GM18519 (cell line): Measurements from ENCODE around the gene KAT2B.
"Not testable (repeated sequence)": the region's sequence is repeated elsewhere in the genome, so short reads cannot be mapped to it uniquely, and the experiment has no call there.

ENCODE experiments used
- ATAC-seq: cut with Tn5 transposase; IDR thresholded peaks from one replicate; pipeline ENCODE4 v1.9.1; 2021; ENCODE audit warnings: mild to moderate bottlenecking, moderate library complexity; ENCODE audit not compliant: unreplicated experiment, low FRiP score

The KAT2B gene

GRCh38 chr3:20040548-20041196, 426 bp downstream of the KAT2B start:
- ATAC-seq, result peak; percentile 28

- ATAC-seq, result peak; percentile 36
These were observed 1.0 kb downstream of the KAT2B start for GRCh38 chr3:20041197-20041780.

DNA sequence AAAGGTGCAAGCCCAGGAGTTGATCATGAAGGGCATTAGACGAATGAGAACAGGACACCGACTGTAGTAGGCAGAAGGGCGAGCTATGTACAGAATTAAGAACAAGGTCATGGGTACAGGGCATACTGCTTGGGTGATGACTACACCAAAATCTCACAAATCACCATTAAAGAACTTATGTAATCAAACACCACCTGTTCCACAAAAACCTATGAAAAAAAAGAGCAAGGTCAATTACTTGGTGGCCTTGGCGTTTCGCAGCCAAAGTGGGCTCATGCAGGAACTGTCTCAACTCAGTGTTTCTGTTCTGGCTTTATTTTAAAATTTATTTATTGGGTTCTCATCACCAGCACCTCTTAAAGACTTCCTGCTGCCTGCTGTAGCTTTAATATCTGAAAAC, 2.1 kb downstream of the KAT2B start:
- no peak for ATAC-seq

DNA sequence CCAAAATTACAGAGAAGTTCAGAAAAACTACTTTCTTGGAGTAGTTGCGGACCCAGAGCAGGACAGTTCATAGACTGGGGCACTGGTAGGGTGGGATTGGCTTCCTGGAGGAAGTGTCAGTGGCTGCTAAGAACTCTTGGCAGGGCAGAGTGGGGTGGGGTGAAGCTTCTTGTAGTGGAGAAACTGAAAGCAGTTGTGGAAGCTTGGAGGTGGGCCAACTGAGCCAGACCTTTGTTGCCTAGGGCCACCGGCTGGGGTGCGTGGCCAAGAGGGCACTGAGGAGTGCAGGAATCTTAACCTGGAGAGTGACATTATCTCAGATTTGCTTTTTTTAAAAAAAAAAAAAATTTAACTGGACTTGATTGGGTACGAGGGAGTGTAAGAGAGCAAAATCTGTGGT, 3.1 kb downstream of the KAT2B start:
- ATAC-seq, result no peak

GRCh38 chr3:20043825-20044224, 3.6 kb downstream of the KAT2B start:
- ATAC-seq, result no peak

- ATAC-seq, result not testable (repeated sequence)
These were observed 4.9 kb downstream of the KAT2B start for GRCh38 chr3:20045141-20045540.

DNA sequence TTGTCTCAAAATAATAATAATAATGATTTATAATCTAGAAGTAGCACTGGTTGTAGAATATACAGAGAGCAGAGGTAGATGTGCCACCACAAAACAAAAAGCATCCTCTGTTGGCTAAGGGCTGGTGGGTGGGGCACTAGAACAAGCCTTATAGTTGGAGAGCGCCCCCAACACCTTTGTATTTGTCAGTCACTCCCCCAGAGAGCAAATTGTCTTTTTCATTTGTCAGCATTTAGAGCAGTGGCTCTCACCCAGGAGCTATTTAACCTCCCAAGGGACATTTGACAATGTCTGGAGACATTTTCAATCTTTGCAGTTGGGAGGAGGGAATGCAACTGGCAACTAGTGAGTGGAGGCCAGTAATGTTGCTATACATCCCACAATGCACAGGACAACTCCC, 6.3 kb downstream of the KAT2B start:
- no peak for ATAC-seq

DNA sequence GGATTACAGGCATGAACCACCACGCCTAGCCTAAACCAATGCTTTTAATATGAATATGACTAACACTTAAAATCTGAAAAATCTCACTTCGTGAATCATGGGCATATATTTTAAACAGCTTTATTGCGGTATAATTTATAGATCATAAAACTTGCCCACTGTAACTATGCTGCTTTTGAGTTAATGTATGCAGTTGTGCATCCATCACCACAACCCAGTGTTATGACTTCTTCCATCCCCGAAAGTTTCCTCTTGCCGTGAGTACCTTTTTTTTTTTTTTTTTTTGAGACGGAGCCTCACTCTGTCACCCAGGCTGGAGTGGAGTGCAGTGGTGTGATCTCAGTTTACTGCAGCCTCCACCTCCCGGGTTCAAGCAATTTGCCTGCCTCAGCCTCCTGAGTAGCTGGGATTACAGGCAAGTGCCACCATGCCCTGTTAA, 7.1 kb downstream of the KAT2B start:
- ATAC-seq, result no peak

- no peak for ATAC-seq
These were observed 8.0 kb downstream of the KAT2B start for GRCh38 chr3:20047976-20048883.

DNA sequence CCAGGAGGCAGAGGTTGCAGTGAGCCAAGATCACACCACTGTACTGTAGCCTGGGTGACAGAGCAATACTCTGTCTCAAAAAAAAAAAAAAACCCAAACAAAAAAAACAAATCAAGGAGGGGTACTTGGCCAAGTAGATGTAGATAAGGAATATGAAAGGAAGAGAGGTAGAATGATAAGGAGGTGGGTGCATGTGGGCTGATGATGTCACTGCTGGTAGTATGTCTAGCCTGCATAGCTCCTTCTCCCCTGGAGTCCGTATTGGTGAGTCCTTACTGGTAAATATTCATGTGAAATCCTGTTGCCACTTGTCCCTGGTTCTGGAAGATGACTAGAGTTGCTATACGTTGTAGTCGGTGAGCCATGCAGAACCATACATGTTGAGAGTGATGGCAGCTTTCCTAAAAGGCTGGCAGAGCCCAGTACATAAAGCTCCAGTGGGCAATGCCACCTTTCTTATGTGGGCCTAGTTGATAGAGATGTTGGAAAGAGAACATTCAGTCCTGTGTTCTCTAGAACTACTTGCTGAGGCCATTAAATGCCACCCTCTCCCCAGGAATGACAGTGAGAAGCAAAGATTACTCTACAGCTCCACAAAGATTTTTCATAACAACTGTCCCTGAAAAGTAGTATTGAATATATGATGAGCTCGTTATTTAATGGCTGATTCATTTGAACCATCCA, 11.0 kb downstream of the KAT2B start:
- ATAC-seq, result no peak

- ATAC-seq, result no peak
These were observed 12.6 kb downstream of the KAT2B start for GRCh38 chr3:20052851-20053250.

- ATAC-seq, result peak; percentile 63
These were observed 14.3 kb downstream of the KAT2B start for GRCh38 chr3:20054549-20054987.

DNA sequence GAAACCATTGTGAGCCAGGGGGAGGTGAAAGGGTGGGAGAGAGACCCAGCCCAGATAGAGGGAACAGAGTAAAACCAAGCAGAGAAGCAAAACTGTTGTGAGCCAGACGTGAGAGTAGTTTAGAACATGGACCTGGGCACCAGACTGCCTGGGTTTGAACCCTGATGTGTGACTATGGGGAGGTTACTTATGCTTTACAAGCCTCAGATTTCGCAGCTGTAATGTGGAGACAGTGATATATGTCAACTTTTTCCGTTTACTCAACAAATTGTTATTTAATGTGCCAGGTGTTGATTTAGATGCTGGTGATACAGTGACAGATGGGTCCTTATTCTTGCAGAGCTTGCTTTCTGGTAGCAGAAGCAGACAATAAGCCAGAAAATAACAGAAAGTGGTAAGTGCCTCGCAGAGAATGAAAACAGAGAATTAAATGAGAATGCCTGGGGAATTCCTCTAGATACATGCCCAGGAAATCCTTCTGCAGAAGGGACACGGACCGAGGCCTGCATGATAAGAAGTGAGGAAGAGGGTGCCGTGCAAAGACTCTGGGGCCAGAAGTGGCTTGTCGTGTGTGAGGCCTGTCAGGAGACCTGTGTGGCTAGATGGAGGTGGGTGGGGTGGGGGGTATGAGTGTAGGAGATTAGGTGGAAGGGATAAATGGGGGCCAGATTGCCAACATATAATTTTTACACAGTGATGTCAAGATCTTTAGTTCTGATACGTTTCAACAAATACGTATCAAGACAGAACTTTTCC, 15.0 kb downstream of the KAT2B start:
- no peak for ATAC-seq

- no peak for ATAC-seq
These were observed 15.6 kb downstream of the KAT2B start for GRCh38 chr3:20055842-20056241.

- ATAC-seq, result peak; percentile 51
These were observed 16.7 kb downstream of the KAT2B start for GRCh38 chr3:20056725-20057611.

DNA sequence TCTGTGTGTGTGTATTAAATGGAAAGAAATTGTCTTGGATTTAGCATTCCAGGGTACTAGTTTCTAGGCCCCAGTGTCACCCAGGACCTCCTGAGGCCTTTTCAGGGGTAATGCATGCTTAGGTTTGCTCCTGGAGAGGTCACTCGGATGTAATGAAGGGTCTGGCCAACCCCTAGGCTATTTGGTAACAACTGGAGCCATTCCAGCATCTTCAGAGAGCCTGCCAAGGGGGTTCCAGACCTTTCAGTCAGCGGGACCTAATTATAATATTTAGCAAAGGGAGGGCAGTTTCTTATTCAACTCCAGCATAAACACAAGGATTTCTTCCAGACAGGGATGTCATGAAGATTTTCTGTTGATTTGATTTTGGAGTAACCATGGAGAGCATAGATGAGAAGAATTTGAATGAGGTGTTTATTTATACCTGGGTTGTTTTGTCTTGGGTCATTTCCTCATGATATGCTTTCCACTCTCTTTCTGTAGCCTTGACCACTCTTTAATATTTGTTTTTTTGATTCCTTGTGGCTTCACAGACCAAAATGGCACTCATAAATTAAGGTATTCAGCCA, 17.4 kb downstream of the KAT2B start:
- no peak for ATAC-seq

GRCh38 chr3:20059929-20060328, 19.7 kb downstream of the KAT2B start:
- ATAC-seq, result no peak

DNA sequence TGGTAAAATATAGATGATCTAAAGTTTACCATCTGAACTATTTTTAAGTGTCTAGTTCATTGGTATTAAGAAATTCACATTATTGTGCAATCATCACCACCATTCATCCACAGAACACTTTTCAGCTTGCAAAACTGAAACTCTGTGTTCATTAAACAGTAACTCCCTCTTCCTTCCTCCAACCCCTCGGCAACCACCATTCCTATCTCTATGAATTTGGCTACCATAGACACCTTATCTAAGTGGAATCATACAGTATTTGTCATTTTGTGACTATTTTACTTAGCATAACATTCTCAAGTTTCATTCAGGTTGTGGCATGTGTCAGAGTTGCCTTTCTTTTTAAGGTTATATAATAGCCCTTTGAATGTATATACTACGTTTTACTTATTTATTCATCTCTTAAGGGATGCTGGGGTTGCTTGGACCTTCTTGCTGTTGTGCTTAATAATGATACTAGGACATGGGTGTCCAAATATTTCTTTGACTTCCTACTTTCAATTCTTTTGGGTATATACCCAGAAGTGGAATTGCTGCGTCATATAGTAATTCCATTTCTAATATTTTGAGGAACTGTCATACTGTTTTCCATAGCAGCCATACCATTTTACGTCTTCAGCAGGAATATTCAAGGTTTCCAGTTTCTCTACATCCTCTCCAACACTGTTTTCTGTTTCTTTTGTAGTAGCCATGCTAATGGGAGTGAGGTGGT, 20.9 kb downstream of the KAT2B start:
- ATAC-seq, result no peak
